A673 (cell line): ENCODE data around the gene SCARB2. TPM values are rescaled to one million over a fixed set of nuclear protein-coding genes. Genes with fewer than 3 reads are reported as not detected.

ENCODE experiments used
- BruUV-seq: library from RNA; stranded (reverse); fragments of 400-500 nt; replicated peaks from 2 replicates; lab custom pipeline; 2021; lab: Mats Ljungman, UMichigan
- CTCF ChIA-PET: fragments of 300-600 bp; sonication (Branson Sonifier 250); formaldehyde crosslinking; loops from one replicate; lab custom pipeline; 2022; ENCODE audit warnings: antibody characterized with exemption; lab: Charles Lee
- POLR2A ChIA-PET: fragments of 300-600 bp; sonication (Branson Sonifier 250); formaldehyde crosslinking; loops from one replicate; lab custom pipeline; 2022; ENCODE audit warnings: antibody characterized with exemption; ENCODE audit not compliant: low non-redundant PET; lab: Charles Lee
- DNase-seq: peaks from one replicate; pipeline ENCODE4 v3.0.0-alpha.2; 2015; ENCODE audit warnings: low spot score
- H3K27ac ChIP-seq: fragments of 200-600 bp; sonication (generic); 2 replicates; pipeline ENCODE4 v1.5.1; 2016; ENCODE audit warnings: mixed run types, low read depth, mild to moderate bottlenecking, mixed read lengths, antibody characterized with exemption, low read length; ENCODE audit not compliant: poor library complexity, severe bottlenecking
- H3K27me3 ChIP-seq: fragments of 200-600 bp; sonication (generic); replicated peaks from 2 replicates; pipeline ENCODE4 v1.6.1; 2017; ENCODE audit warnings: mixed run types, low read depth, mild to moderate bottlenecking, mixed read lengths, antibody characterized with exemption, low read length; ENCODE audit not compliant: insufficient read depth, poor library complexity
- H3K36me3 ChIP-seq: fragments of 200-600 bp; sonication (generic); 2 replicates; pipeline ENCODE4 v1.6.1; 2016; ENCODE audit warnings: mixed run types, mild to moderate bottlenecking, mixed read lengths, antibody characterized with exemption, low read length; ENCODE audit not compliant: insufficient read depth, poor library complexity, severe bottlenecking
- H3K4me1 ChIP-seq: fragments of 200-600 bp; sonication (generic); 2 replicates; pipeline ENCODE4 v1.6.1; 2017; ENCODE audit warnings: mixed run types, mild to moderate bottlenecking, mixed read lengths, antibody characterized with exemption, low read length; ENCODE audit not compliant: insufficient read depth, poor library complexity, severe bottlenecking
- H3K4me3 ChIP-seq: fragments of 200-600 bp; sonication (generic); 2 replicates; pipeline ENCODE4 v1.5.1; 2016; ENCODE audit warnings: low read depth, mixed run types, mild to moderate bottlenecking, mixed read lengths, low read length; ENCODE audit not compliant: poor library complexity, severe bottlenecking
- H3K9me3 ChIP-seq: fragments of 200-600 bp; sonication (generic); 2 replicates; pipeline ENCODE4 v1.6.1; 2016; ENCODE audit warnings: mixed run types, low read depth, mild to moderate bottlenecking, mixed read lengths, antibody characterized with exemption, low read length; ENCODE audit not compliant: poor library complexity, severe bottlenecking
- CTCF ChIP-seq: fragments of 300-800, 200-600 bp; sonication (generic); conservative IDR thresholded peaks from 2 replicates; pipeline ENCODE4 v1.5.1; 2017; ENCODE audit warnings: low read depth, mild to moderate bottlenecking, antibody characterized with exemption, low read length, moderate library complexity, mixed read lengths
- EZH2 ChIP-seq: fragments of 200-600 bp; sonication (generic); IDR thresholded peaks from 2 replicates; pipeline ENCODE4 v1.6.1; 2017; ENCODE audit warnings: borderline replicate concordance, low read depth, mild to moderate bottlenecking, mixed read lengths, antibody characterized with exemption, low read length; ENCODE audit not compliant: poor library complexity, severe bottlenecking
- intact Hi-C: fragments of 100-400 bp; cut with micrococcal nuclease; formaldehyde crosslinking; loops from one replicate; pipeline ENCODE4 v1.10.0; 2022; ENCODE audit not compliant: unreplicated experiment
- total RNA-seq: library from RNA; stranded (reverse); gene quantifications from 2 replicates; pipeline ENCODE4 v1.2.3, GENCODE V29; 2021

The SCARB2 gene
- total RNA-seq, 1 experiment from 2014 or later: 27.9 TPM

DNA sequence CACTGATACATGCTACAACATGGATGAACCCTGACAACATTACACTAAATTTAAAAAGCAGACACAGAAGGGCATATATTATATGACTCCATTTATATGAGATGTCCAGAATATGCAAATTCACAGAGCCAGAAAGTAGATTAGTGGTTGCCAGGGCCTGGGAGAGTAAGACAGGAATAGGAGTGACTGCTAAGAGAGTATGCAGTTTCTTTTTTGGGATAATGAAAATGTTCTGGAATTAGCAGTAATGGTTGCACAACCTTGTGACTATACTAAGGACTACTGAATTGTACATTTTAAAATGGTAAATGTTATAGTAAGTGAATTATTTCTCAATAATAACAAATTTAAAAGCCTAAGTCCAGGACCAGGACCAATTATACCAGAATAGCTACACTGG lies 35.9 kb downstream of the SCARB2 start:
- BruUV-seq: no TSS peak
- DNase-seq: no peak
- Histone ChIP-seq H3K27ac (no peak overlapping the region), H3K36me3 (no peaks in the 10 kb centered on the region), H3K27me3 (no peaks in the 10 kb centered on the region), H3K4me1 (peaks cover 17% of the 10 kb centered on the region), H3K9me3 (no peaks in the 10 kb centered on the region), H3K4me3 (no peak overlapping the region)
- ChIA-PET CTCF (interaction anchor here (0.6 kb wide), 1 partner anchor 346 kb away, joined by 3 read pairs; no protein-coding TSS in a partner anchor), POLR2A (no interaction called here)
- intact Hi-C loops: no loop called here
- no peak for TF ChIP-seq CTCF
- no peak for TF ChIP-seq EZH2

DNA sequence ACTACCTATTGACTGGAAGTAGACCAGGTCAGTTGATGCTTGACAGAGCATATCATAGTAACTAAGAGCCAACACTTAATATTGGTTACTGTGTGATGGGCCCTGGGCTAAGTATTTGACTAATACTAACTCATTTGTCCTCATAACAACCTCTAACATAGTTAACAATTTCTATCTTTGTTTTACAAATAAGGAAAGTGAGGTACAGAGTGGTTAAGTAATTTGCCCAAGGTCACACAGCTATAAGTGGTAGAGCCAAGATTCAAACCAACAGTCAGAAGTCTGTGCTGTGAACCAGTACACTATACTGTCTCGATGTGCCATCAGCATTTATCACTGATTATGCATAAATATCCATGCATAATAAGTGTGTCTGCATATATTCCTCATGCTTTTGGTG lies 38.3 kb downstream of the SCARB2 start:
- intact Hi-C loops: no loop called here
- no peaks in the 10 kb centered on the region for H3K9me3 ChIP-seq
- no peak overlapping the region for H3K27ac ChIP-seq
- DNase-seq: no peak
- BruUV-seq: no TSS peak
- H3K36me3 ChIP-seq: no peaks in the 10 kb centered on the region
- H3K4me1 ChIP-seq: peaks cover 17% of the 10 kb centered on the region
- ChIA-PET POLR2A (no interaction called here), CTCF (no interaction called here)
- TF ChIP-seq EZH2 (no peak), CTCF (no peak)
- H3K4me3 ChIP-seq: no peak overlapping the region
- no peaks in the 10 kb centered on the region for H3K27me3 ChIP-seq

- CTCF ChIA-PET: no interaction called here
- no peak for TF ChIP-seq CTCF
- no peak for TF ChIP-seq EZH2
- no peaks in the 10 kb centered on the region for H3K36me3 ChIP-seq
Measured at GRCh38 chr4:76174216-76174615, 39.4 kb downstream of the SCARB2 start.

More at GRCh38 chr4:76174216-76174615, 39.4 kb downstream of the SCARB2 start:
- H3K4me1 ChIP-seq: peaks cover 17% of the 10 kb centered on the region
- POLR2A ChIA-PET: no interaction called here
- no peak overlapping the region for H3K27ac ChIP-seq
- DNase-seq: no peak
- no peaks in the 10 kb centered on the region for H3K9me3 ChIP-seq
- intact Hi-C loops: no loop called here
- no peak overlapping the region for H3K4me3 ChIP-seq
- no TSS peak for BruUV-seq
- no peaks in the 10 kb centered on the region for H3K27me3 ChIP-seq
